MCF 10A (cell line): ENCODE measurements around the gene HACD4. TPM values are rescaled to one million over a fixed set of nuclear protein-coding genes. Genes with fewer than 3 reads are reported as not detected.

Source experiments
- BruUV-seq: library from RNA; stranded (reverse); fragments of 400-500 nt; replicated peaks from 2 replicates; lab custom pipeline; 2021; lab: Mats Ljungman, UMichigan
- CTCF ChIA-PET: fragments of 300-600 bp; sonication (Branson Sonifier 250); formaldehyde crosslinking; extraction: SDS; loops from one replicate; lab custom pipeline; 2021; ENCODE audit warnings: antibody characterized with exemption, inconsistent platforms; lab: Yijun Ruan, JAX
- POLR2A ChIA-PET: fragments of 300-600, 350-650 bp; sonication (Branson Sonifier 250); formaldehyde crosslinking; extraction: SDS; loops from one replicate; lab custom pipeline; 2020; ENCODE audit warnings: antibody characterized with exemption, inconsistent platforms; lab: Yijun Ruan, JAX
- DNase-seq: peaks from one replicate; pipeline ENCODE4 v3.0.0-alpha.2; 2018; ENCODE audit not compliant: unreplicated experiment
- H3K27ac Mint-ChIP-seq: one replicate; pipeline ENCODE4 v1.8.0; 2022; ENCODE audit warnings: mild to moderate bottlenecking, low read depth, mixed read lengths; ENCODE audit not compliant: unreplicated experiment
- H3K27me3 Mint-ChIP-seq: one replicate; pipeline ENCODE4 v1.8.0; 2022; ENCODE audit warnings: mixed read lengths; ENCODE audit not compliant: insufficient read depth, unreplicated experiment
- H3K36me3 Mint-ChIP-seq: one replicate; pipeline ENCODE4 v1.8.0; 2022; ENCODE audit warnings: mild to moderate bottlenecking, moderate library complexity, mixed read lengths; ENCODE audit not compliant: insufficient read depth, unreplicated experiment
- H3K4me1 Mint-ChIP-seq: one replicate; pipeline ENCODE4 v1.8.0; 2022; ENCODE audit warnings: mixed read lengths; ENCODE audit not compliant: insufficient read depth, unreplicated experiment
- H3K4me3 Mint-ChIP-seq: one replicate; pipeline ENCODE4 v1.8.0; 2022; ENCODE audit warnings: mild to moderate bottlenecking, moderate library complexity, mixed read lengths; ENCODE audit not compliant: unreplicated experiment
- H3K9me3 Mint-ChIP-seq: one replicate; pipeline ENCODE4 v1.8.0; 2022; ENCODE audit warnings: mixed read lengths; ENCODE audit not compliant: unreplicated experiment
- intact Hi-C: fragments of 100-400 bp; cut with micrococcal nuclease; formaldehyde crosslinking; loops from 2 replicates; pipeline ENCODE4 v1.14.1; 2022
- total RNA-seq: library from RNA; stranded (reverse); gene quantifications from 2 replicates; pipeline ENCODE4 v1.2.3, GENCODE V29; 2022
- TF ChIP-seq, protein P1 (sequence below): fragments of 200-600 bp; IDR thresholded peaks from one replicate; pipeline ENCODE4 v1.8.0; 2022; ENCODE audit warnings: antibody characterized with exemption, mild to moderate bottlenecking; ENCODE audit not compliant: unreplicated experiment

Gene HACD4
- total RNA-seq, 1 experiment from 2014 or later, result not detected

- no peak overlapping the region for H3K4me3 Mint-ChIP-seq
Measured at GRCh38 chr9:21001581-21001980, 29.9 kb downstream of the HACD4 start.

GRCh38 chr9:20997503-20998076 lies 33.9 kb downstream of the HACD4 start:
- peaks cover 6% of the 10 kb centered on the region for H3K36me3 Mint-ChIP-seq
- TF ChIP-seq, protein P1, sequence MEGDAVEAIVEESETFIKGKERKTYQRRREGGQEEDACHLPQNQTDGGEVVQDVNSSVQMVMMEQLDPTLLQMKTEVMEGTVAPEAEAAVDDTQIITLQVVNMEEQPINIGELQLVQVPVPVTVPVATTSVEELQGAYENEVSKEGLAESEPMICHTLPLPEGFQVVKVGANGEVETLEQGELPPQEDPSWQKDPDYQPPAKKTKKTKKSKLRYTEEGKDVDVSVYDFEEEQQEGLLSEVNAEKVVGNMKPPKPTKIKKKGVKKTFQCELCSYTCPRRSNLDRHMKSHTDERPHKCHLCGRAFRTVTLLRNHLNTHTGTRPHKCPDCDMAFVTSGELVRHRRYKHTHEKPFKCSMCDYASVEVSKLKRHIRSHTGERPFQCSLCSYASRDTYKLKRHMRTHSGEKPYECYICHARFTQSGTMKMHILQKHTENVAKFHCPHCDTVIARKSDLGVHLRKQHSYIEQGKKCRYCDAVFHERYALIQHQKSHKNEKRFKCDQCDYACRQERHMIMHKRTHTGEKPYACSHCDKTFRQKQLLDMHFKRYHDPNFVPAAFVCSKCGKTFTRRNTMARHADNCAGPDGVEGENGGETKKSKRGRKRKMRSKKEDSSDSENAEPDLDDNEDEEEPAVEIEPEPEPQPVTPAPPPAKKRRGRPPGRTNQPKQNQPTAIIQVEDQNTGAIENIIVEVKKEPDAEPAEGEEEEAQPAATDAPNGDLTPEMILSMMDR, result no peak
- no peak overlapping the region for H3K27ac Mint-ChIP-seq
- ChIA-PET CTCF (no interaction called here), POLR2A (interaction anchor here (0.6 kb wide), 1 partner anchor 907 kb away, joined by 3 read pairs; no protein-coding TSS in a partner anchor)
- intact Hi-C loops, result no loop called here
- DNase-seq, result no peak
- no peaks in the 10 kb centered on the region for H3K9me3 Mint-ChIP-seq
- no peak overlapping the region for H3K4me3 Mint-ChIP-seq
- H3K4me1 Mint-ChIP-seq, result no peaks in the 10 kb centered on the region
- no TSS peak for BruUV-seq
- no peaks in the 10 kb centered on the region for H3K27me3 Mint-ChIP-seq

More at GRCh38 chr9:21001581-21001980, 29.9 kb downstream of the HACD4 start:
- H3K36me3 Mint-ChIP-seq, result no peaks in the 10 kb centered on the region
- H3K27ac Mint-ChIP-seq, result no peak overlapping the region
- no peaks in the 10 kb centered on the region for H3K27me3 Mint-ChIP-seq
- BruUV-seq, result no TSS peak
- DNase-seq, result no peak
- H3K9me3 Mint-ChIP-seq, result no peaks in the 10 kb centered on the region
- CTCF ChIA-PET, result interaction anchor here (1.0 kb wide), 1 partner anchor 19 kb away, joined by 5 read pairs; no protein-coding TSS in a partner anchor
- TF ChIP-seq, protein P1, result no peak
- no peaks in the 10 kb centered on the region for H3K4me1 Mint-ChIP-seq
- intact Hi-C loops, result no loop called here
- POLR2A ChIA-PET, result no interaction called here

DNA sequence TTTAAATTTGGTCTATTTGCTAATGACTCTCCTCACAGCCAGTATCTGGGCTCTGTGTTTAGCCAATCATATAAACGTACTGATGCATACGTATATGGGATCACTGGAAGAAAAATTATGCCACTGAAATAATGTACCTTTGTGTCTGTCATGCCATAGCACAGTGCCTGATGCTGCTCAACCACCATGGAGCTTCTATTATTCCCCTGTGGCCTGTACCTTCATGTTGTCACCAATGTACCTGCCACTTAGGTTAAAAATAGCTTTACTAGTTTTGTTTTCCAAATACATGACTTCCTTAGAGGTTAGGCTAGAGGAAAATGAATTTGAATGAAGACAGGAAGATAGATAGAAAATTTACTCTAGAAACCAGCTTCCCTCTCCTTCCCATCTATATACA lies 34.6 kb downstream of the HACD4 start:
- intact Hi-C loops, result no loop called here
- DNase-seq, result no peak
- peaks cover 6% of the 10 kb centered on the region for H3K36me3 Mint-ChIP-seq
- H3K4me3 Mint-ChIP-seq, result no peak overlapping the region
- CTCF ChIA-PET, result no interaction called here
- no TSS peak for BruUV-seq
- H3K4me1 Mint-ChIP-seq, result no peaks in the 10 kb centered on the region
- H3K27me3 Mint-ChIP-seq, result no peaks in the 10 kb centered on the region
- POLR2A ChIA-PET, result interaction anchor here (0.6 kb wide), 1 partner anchor 907 kb away, joined by 3 read pairs; no protein-coding TSS in a partner anchor
- TF ChIP-seq, protein P1, result no peak
- no peaks in the 10 kb centered on the region for H3K9me3 Mint-ChIP-seq
- no peak overlapping the region for H3K27ac Mint-ChIP-seq

- Mint-ChIP-seq H3K9me3 (no peaks in the 10 kb centered on the region), H3K4me3 (no peak overlapping the region), H3K36me3 (peaks cover 6% of the 10 kb centered on the region), H3K4me1 (no peaks in the 10 kb centered on the region), H3K27me3 (no peaks in the 10 kb centered on the region), H3K27ac (no peak overlapping the region)
- intact Hi-C loops, result no loop called here
- ChIA-PET CTCF (no interaction called here), POLR2A (no interaction called here)
- DNase-seq, result no peak
- TF ChIP-seq, protein P1, result no peak
- no TSS peak for BruUV-seq
Measured at GRCh38 chr9:20995616-20996015, 35.8 kb downstream of the HACD4 start.
